Right lobe of liver (tissue), 6 donors: ENCODE results near the gene USB1. TPM values are rescaled to one million over a fixed set of nuclear protein-coding genes. Genes with fewer than 3 reads are reported as not detected.

ENCODE experiments used
- ATAC-seq, 4 donors: fragments of 200-7000 bp; cut with Tn5 transposase; one replicate each; pipeline ENCODE4 v1.9.1; 2020; ENCODE audit warnings: mild to moderate bottlenecking in 4 of 4, moderate library complexity in 4 of 4
- DNase-seq, 3 donors: peaks; one replicate each; pipeline ENCODE4 v3.0.0-alpha.2; 2020
- H3K27ac ChIP-seq, 3 donors: fragments of 200-600 bp; one replicate each; pipeline ENCODE4 v1.8.0; 2022
- H3K27me3 ChIP-seq, 2 donors: fragments of 200-600 bp; one replicate each; pipeline ENCODE4 v1.8.0; 2022
- H3K36me3 ChIP-seq, 4 donors: fragments of 200-600 bp; sonication (generic) in 1 of 4; one replicate each; pipeline versions ENCODE4 v1.5.1 to v1.8.0; 2017 to 2022; ENCODE audit warnings: control low read depth in 1 of 4
- H3K4me1 ChIP-seq, 4 donors: fragments of 200-600 bp; sonication (generic) in 1 of 4; one replicate each; pipeline versions ENCODE4 v1.5.1 to v1.8.0; 2017 to 2022; ENCODE audit warnings: control low read depth in 1 of 4
- H3K4me3 ChIP-seq, 3 donors: fragments of 200-600 bp; one replicate each; pipeline ENCODE4 v1.8.0; 2022
- H3K9me3 ChIP-seq, 4 donors: fragments of 200-600 bp; sonication (generic) in 1 of 4; one replicate each; pipeline versions ENCODE4 v1.5.1 to v1.8.0; 2017 to 2022; ENCODE audit warnings: control low read depth in 1 of 4
- CTCF ChIP-seq, 4 donors: fragments of 200-600 bp in 3 of 4; fragments of 450-650 bp in 1 of 4; IDR thresholded peaks; one replicate each; pipeline versions ENCODE4 v1.5.1 to v1.8.0; 2016 to 2022; ENCODE audit warnings: antibody characterized with exemption in 4 of 4, mild to moderate bottlenecking in 2 of 4
- POLR2A ChIP-seq: fragments of 450-650 bp; IDR thresholded peaks from one replicate; pipeline ENCODE4 v1.6.1; 2017; ENCODE audit warnings: antibody characterized with exemption, mild to moderate bottlenecking
- WGBS: methylation state at CpG from one replicate; pipeline ENCODE4 v1.1.6; 2018; ENCODE audit warnings: low coverage, low lambda C conversion rate; ENCODE audit not compliant: insufficient coverage; ENCODE audit errors: missing lambda C conversion rate; 5-methylcytosine and 5-hydroxymethylcytosine counted together
- intact Hi-C, 2 donors: fragments of 100-400 bp; cut with DNase I; formaldehyde crosslinking; loops; one replicate each; pipeline versions ENCODE4 v1.11.2 to v1.14.1; 2022
- total RNA-seq, 6 experiments: library from RNA; depleted of rRNA in 2 of 6; stranded (reverse); fragments of >200 nt in 2 of 6; fragmentation: NEBNext Ultra II Directional in 3 of 6; extraction: Animal tissue kit (Norgen Biotek cat#: 25700) in 3 of 6; gene quantifications; one replicate each; pipeline versions ENCODE4 v1.1.0 to v1.2.4, GENCODE V29; 2016 to 2023
- donor health status: DM: no; HTN: yes; CAD: no.
- donor health status: DM: no; HTN: no; CAD: no.
- donor health status: DM: no; HTN: no; CAD: no.
- donor health status: DM: no; HTN: yes; CAD: no.
- donor health status: DM: no; HTN: yes; CAD: no.

USB1 gene
- total RNA-seq, 6 experiments from 2014 or later, result 20.6 to 63.3 (median 25.9) TPM

GRCh38 chr16:58011652-58012051 is 10.4 kb downstream of the USB1 start:
- H3K9me3 ChIP-seq, result no peaks in the 10 kb centered on the region
- intact Hi-C loops, result loop anchor here in 1 of 2 donors (10.0 kb wide), 1 partner anchor 247 kb away; no protein-coding TSS in a partner anchor
- ATAC-seq (no peak), DNase-seq (no peak)
- no peaks in the 10 kb centered on the region for H3K27me3 ChIP-seq
- H3K4me1 ChIP-seq, result no peaks in the 10 kb centered on the region
- H3K4me3 ChIP-seq, result no peak overlapping the region
- 84% methylated on average over 3 of the region's 3 CpGs for WGBS
- no peak for TF ChIP-seq POLR2A
- no peak for TF ChIP-seq CTCF (IDR thresholded peaks at IDR 0.05)
- H3K27ac ChIP-seq, result no peak overlapping the region
- H3K36me3 ChIP-seq, result peaks cover 0 to 23% (median 1%) of the 10 kb centered on the region in 4 donors

GRCh38 chr16:58012481-58012880 is 11.3 kb downstream of the USB1 start:
- TF ChIP-seq CTCF (IDR thresholded peaks at IDR 0.05) (no peak), POLR2A (no peak)
- H3K36me3 ChIP-seq, result peaks cover 0 to 25% (median under 1%) of the 10 kb centered on the region in 4 donors
- no peak overlapping the region for H3K27ac ChIP-seq
- intact Hi-C loops, result loop anchor here in 1 of 2 donors (10.0 kb wide), 1 partner anchor 248 kb away; no protein-coding TSS in a partner anchor
- no peaks in the 10 kb centered on the region for H3K9me3 ChIP-seq
- no peaks in the 10 kb centered on the region for H3K4me1 ChIP-seq
- no peaks in the 10 kb centered on the region for H3K27me3 ChIP-seq
- no peak overlapping the region for H3K4me3 ChIP-seq
- ATAC-seq (peak in 1 of 4 donors; percentile 35), DNase-seq (peak in 1 of 3 donors; percentile 2)
- 59% methylated on average over 4 of the region's 9 CpGs for WGBS

GRCh38 chr16:58013201-58013956 is 12.2 kb downstream of the USB1 start:
- H3K36me3 ChIP-seq, result peaks cover 0 to 32% (median 3%) of the 10 kb centered on the region in 4 donors
- no peak overlapping the region for H3K27ac ChIP-seq
- H3K4me3 ChIP-seq, result no peak overlapping the region
- no peak for TF ChIP-seq POLR2A
- no peak for TF ChIP-seq CTCF (IDR thresholded peaks at IDR 0.05)
- ATAC-seq, result no peak
- no peaks in the 10 kb centered on the region for H3K9me3 ChIP-seq
- intact Hi-C loops, result loop anchor here in 1 of 2 donors (10.0 kb wide), 1 partner anchor 249 kb away; no protein-coding TSS in a partner anchor
- no peaks in the 10 kb centered on the region for H3K4me1 ChIP-seq
- WGBS, result 96% methylated on average over 7 of the region's 9 CpGs
- H3K27me3 ChIP-seq, result no peaks in the 10 kb centered on the region
- no peak for DNase-seq

- Histone ChIP-seq H3K27ac (no peak overlapping the region), H3K4me1 (no peaks in the 10 kb centered on the region), H3K4me3 (no peak overlapping the region), H3K36me3 (peaks cover 0 to 20% (median 2%) of the 10 kb centered on the region in 4 donors), H3K27me3 (no peaks in the 10 kb centered on the region), H3K9me3 (no peaks in the 10 kb centered on the region)
- no peak for DNase-seq
- TF ChIP-seq CTCF (IDR thresholded peaks at IDR 0.05) (no peak), POLR2A (no peak)
- ATAC-seq, result no peak
- intact Hi-C loops, result loop anchor here in 1 of 2 donors (10.0 kb wide), 1 partner anchor 252 kb away; no protein-coding TSS in a partner anchor
- 55% methylated on average over 11 of the region's 12 CpGs for WGBS
Observed at GRCh38 chr16:58016840-58017446, 15.7 kb downstream of the USB1 start.
